Spleen (tissue), 7 donors: Measurements from ENCODE around the gene NSF.

Experiments
- POLR2AphosphoS5 ChIP-seq, 3 donors: sonication (generic); formaldehyde crosslinking; IDR thresholded peaks; one replicate each; pipeline ENCODE4 v1.5.1; 2017; ENCODE audit warnings: antibody characterized with exemption in 3 of 3
- TF ChIP-seq, protein P1 (sequence below), 11 experiments: fragments of 200-600 bp in 7 of 11; fragments of 450-650 bp in 4 of 11; sonication (generic) in 4 of 11; IDR thresholded peaks in 8 of 11; conservative IDR thresholded peaks in 3 of 11; 1 replicate in 7 of 11; 2 replicates in 4 of 11; pipeline versions ENCODE4 v1.4.0 to v1.8.0; 2016 to 2021; ENCODE audit warnings: antibody characterized with exemption in 11 of 11, inconsistent platforms in 4 of 11, mild to moderate bottlenecking in 1 of 11
- donor health status: DM: no; HTN: no; CAD: no; lungs with moderate emphysema.
- donor health status: DM: no; HTN: no; CAD: no.
- donor health status: DM: no; HTN: no; CAD: no.

GRCh38 chr17:46720408-46720807 is 129.9 kb downstream of the NSF start:
- TF ChIP-seq POLR2AphosphoS5 (IDR thresholded peaks at IDR 0.05), result no peak
- TF ChIP-seq, protein P1, sequence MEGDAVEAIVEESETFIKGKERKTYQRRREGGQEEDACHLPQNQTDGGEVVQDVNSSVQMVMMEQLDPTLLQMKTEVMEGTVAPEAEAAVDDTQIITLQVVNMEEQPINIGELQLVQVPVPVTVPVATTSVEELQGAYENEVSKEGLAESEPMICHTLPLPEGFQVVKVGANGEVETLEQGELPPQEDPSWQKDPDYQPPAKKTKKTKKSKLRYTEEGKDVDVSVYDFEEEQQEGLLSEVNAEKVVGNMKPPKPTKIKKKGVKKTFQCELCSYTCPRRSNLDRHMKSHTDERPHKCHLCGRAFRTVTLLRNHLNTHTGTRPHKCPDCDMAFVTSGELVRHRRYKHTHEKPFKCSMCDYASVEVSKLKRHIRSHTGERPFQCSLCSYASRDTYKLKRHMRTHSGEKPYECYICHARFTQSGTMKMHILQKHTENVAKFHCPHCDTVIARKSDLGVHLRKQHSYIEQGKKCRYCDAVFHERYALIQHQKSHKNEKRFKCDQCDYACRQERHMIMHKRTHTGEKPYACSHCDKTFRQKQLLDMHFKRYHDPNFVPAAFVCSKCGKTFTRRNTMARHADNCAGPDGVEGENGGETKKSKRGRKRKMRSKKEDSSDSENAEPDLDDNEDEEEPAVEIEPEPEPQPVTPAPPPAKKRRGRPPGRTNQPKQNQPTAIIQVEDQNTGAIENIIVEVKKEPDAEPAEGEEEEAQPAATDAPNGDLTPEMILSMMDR (IDR thresholded peaks at IDR 0.05 in 8 of 11, conservative IDR thresholded peaks at IDR 0.05 in 3 of 11), result no peak
